H1 (cell line): ENCODE measurements around the gene GTF2E1. TPM values are rescaled to one million over a fixed set of nuclear protein-coding genes. Genes with fewer than 3 reads are reported as not detected.

Experiments
- BCL11A ChIP-seq, 2 experiments: IDR thresholded peaks; one replicate each; pipeline ENCODE4 v1.6.1; 2011; ENCODE audit warnings: low read depth in 2 of 2, low read length in 2 of 2, mild to moderate bottlenecking in 2 of 2
- EZH2 ChIP-seq: fragments of 200-600 bp; sonication (generic); IDR thresholded peaks from 2 replicates; pipeline ENCODE4 v1.7.1; 2012; ENCODE audit warnings: low read depth, mild to moderate bottlenecking, moderate library complexity, low read length, inconsistent platforms; ENCODE audit not compliant: severe bottlenecking
- KDM1A ChIP-seq: fragments of 200-600, 300-600 bp; sonication (generic); IDR thresholded peaks from 2 replicates; pipeline ENCODE4 v1.7.1; 2016; ENCODE audit warnings: mild to moderate bottlenecking, low read length, borderline replicate concordance
- POLR2A ChIP-seq, 2 experiments: IDR thresholded peaks; 1 replicate in 1 of 2; 2 replicates in 1 of 2; pipeline ENCODE4 v1.6.1; 2011; ENCODE audit warnings: low read depth in 2 of 2, low read length in 2 of 2, mild to moderate bottlenecking in 2 of 2; ENCODE audit errors: control extremely low read depth in 1 of 2
- TAF7 ChIP-seq: optimal IDR thresholded peaks from 2 replicates; pipeline ENCODE3; 2011; ENCODE audit warnings: low read depth, mild to moderate bottlenecking, inconsistent platforms, low read length, moderate library complexity, borderline replicate concordance
- polyA plus RNA-seq, 7 experiments: library from polyadenylated mRNA; depleted of rRNA in 3 of 7; stranded (reverse) in 5 of 7; unstranded in 2 of 7; fragments of >200 nt in 5 of 7; fragments of 200-250 nt in 2 of 7; gene quantifications; 1 replicate in 5 of 7; 2 replicates in 1 of 7; 4 replicates in 1 of 7; pipeline versions ENCODE4 v1.2.1 to v1.2.3, GENCODE V29; 2011 to 2013; ENCODE audit warnings: missing spikeins in 2 of 7, mixed read lengths in 2 of 7
- total RNA-seq: library from RNA; stranded (reverse); fragmentation: NEBNext Ultra II Directional; extraction: Animal tissue kit (Norgen Biotek cat#: 25700); gene quantifications from 2 replicates; pipeline ENCODE4 v1.2.1, GENCODE V29; 2021
- TF ChIP-seq, protein P1 (sequence below): fragments of 300-600 bp; sonication (generic); IDR thresholded peaks from 2 replicates; pipeline ENCODE4 v1.7.1; 2012; ENCODE audit warnings: low read length, moderate library complexity, mild to moderate bottlenecking, inconsistent platforms; ENCODE audit not compliant: insufficient replicate concordance

GTF2E1 gene
- total and polyA plus RNA-seq, 2 of the 8 experiments (the other 6 are each of a cell fraction or from before 2014, with no cell fraction given) = 37.4 to 73.3 TPM

DNA sequence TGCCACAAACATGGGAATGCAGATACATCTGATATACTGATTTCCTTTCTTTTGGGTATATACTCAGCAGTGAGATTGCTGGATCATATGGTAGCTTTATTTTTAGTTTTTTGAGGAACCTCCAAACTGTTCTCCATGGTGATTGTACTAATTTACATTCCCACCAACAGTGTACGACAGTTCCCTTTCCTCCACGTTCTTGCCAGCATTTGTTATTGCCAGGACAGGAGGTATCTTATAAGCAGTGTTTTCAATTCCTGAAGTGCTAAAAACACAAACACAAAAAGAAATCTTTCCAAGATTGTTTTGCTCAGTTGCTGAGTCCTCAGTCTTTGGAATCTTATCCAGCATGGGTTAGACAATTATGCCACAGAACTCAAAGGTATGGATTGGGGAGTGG is 13.5 kb downstream of the GTF2E1 start (continued):
- TF ChIP-seq, protein P1, sequence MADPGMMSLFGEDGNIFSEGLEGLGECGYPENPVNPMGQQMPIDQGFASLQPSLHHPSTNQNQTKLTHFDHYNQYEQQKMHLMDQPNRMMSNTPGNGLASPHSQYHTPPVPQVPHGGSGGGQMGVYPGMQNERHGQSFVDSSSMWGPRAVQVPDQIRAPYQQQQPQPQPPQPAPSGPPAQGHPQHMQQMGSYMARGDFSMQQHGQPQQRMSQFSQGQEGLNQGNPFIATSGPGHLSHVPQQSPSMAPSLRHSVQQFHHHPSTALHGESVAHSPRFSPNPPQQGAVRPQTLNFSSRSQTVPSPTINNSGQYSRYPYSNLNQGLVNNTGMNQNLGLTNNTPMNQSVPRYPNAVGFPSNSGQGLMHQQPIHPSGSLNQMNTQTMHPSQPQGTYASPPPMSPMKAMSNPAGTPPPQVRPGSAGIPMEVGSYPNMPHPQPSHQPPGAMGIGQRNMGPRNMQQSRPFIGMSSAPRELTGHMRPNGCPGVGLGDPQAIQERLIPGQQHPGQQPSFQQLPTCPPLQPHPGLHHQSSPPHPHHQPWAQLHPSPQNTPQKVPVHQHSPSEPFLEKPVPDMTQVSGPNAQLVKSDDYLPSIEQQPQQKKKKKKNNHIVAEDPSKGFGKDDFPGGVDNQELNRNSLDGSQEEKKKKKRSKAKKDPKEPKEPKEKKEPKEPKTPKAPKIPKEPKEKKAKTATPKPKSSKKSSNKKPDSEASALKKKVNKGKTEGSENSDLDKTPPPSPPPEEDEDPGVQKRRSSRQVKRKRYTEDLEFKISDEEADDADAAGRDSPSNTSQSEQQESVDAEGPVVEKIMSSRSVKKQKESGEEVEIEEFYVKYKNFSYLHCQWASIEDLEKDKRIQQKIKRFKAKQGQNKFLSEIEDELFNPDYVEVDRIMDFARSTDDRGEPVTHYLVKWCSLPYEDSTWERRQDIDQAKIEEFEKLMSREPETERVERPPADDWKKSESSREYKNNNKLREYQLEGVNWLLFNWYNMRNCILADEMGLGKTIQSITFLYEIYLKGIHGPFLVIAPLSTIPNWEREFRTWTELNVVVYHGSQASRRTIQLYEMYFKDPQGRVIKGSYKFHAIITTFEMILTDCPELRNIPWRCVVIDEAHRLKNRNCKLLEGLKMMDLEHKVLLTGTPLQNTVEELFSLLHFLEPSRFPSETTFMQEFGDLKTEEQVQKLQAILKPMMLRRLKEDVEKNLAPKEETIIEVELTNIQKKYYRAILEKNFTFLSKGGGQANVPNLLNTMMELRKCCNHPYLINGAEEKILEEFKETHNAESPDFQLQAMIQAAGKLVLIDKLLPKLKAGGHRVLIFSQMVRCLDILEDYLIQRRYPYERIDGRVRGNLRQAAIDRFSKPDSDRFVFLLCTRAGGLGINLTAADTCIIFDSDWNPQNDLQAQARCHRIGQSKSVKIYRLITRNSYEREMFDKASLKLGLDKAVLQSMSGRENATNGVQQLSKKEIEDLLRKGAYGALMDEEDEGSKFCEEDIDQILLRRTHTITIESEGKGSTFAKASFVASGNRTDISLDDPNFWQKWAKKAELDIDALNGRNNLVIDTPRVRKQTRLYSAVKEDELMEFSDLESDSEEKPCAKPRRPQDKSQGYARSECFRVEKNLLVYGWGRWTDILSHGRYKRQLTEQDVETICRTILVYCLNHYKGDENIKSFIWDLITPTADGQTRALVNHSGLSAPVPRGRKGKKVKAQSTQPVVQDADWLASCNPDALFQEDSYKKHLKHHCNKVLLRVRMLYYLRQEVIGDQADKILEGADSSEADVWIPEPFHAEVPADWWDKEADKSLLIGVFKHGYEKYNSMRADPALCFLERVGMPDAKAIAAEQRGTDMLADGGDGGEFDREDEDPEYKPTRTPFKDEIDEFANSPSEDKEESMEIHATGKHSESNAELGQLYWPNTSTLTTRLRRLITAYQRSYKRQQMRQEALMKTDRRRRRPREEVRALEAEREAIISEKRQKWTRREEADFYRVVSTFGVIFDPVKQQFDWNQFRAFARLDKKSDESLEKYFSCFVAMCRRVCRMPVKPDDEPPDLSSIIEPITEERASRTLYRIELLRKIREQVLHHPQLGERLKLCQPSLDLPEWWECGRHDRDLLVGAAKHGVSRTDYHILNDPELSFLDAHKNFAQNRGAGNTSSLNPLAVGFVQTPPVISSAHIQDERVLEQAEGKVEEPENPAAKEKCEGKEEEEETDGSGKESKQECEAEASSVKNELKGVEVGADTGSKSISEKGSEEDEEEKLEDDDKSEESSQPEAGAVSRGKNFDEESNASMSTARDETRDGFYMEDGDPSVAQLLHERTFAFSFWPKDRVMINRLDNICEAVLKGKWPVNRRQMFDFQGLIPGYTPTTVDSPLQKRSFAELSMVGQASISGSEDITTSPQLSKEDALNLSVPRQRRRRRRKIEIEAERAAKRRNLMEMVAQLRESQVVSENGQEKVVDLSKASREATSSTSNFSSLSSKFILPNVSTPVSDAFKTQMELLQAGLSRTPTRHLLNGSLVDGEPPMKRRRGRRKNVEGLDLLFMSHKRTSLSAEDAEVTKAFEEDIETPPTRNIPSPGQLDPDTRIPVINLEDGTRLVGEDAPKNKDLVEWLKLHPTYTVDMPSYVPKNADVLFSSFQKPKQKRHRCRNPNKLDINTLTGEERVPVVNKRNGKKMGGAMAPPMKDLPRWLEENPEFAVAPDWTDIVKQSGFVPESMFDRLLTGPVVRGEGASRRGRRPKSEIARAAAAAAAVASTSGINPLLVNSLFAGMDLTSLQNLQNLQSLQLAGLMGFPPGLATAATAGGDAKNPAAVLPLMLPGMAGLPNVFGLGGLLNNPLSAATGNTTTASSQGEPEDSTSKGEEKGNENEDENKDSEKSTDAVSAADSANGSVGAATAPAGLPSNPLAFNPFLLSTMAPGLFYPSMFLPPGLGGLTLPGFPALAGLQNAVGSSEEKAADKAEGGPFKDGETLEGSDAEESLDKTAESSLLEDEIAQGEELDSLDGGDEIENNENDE = no peak
- no peak for TF ChIP-seq KDM1A
- TF ChIP-seq POLR2A (IDR thresholded peaks at IDR 0.05; ENCODE audit: control extremely low read depth in 1 of 2, low read depth in 2 of 2, low read length in 2 of 2) = no peak
- no peak for TF ChIP-seq EZH2
- TF ChIP-seq BCL11A (IDR thresholded peaks at IDR 0.05; ENCODE audit: low read depth in 2 of 2, low read length in 2 of 2) = no peak
- TF ChIP-seq TAF7 = no peak
